Lower lobe of right lung (tissue), 2 donors: Measurements from ENCODE around the gene FGF14. TPM values are rescaled to one million over a fixed set of nuclear protein-coding genes. Genes with fewer than 3 reads are reported as not detected.

Experiments used
- ATAC-seq, 2 donors: fragments of 200-7000 bp; cut with Tn5 transposase; one replicate each; pipeline ENCODE4 v1.9.1; 2020 to 2022; ENCODE audit warnings: mild to moderate bottlenecking in 2 of 2, moderate library complexity in 2 of 2
- DNase-seq: peaks from one replicate; pipeline ENCODE4 v3.0.0-alpha.2; 2020
- H3K27ac ChIP-seq: fragments of 200-600 bp; one replicate; pipeline ENCODE4 v1.8.0; 2022
- H3K27me3 ChIP-seq: fragments of 200-600 bp; one replicate; pipeline ENCODE4 v1.8.0; 2022; ENCODE audit warnings: low read depth
- H3K36me3 ChIP-seq: fragments of 200-600 bp; one replicate; pipeline ENCODE4 v1.8.0; 2022; ENCODE audit warnings: mild to moderate bottlenecking
- H3K4me1 ChIP-seq: fragments of 200-600 bp; one replicate; pipeline ENCODE4 v1.8.0; 2022
- H3K4me3 ChIP-seq: fragments of 200-600 bp; one replicate; pipeline ENCODE4 v1.8.0; 2022; ENCODE audit warnings: mild to moderate bottlenecking
- H3K9me3 ChIP-seq: fragments of 200-600 bp; one replicate; pipeline ENCODE4 v1.8.0; 2022
- intact Hi-C: fragments of 100-400 bp; cut with DNase I; formaldehyde crosslinking; loops from one replicate; pipeline ENCODE4 v1.11.0; 2022
- total RNA-seq: library from RNA; stranded (reverse); fragmentation: NEBNext Ultra II Directional; extraction: Animal tissue kit (Norgen Biotek cat#: 25700); gene quantifications from one replicate; pipeline ENCODE4 v1.2.1, GENCODE V29; 2021
- TF ChIP-seq, protein P1 (sequence below): fragments of 200-600 bp; IDR thresholded peaks from one replicate; pipeline ENCODE4 v1.8.0; 2022; ENCODE audit warnings: antibody characterized with exemption, mild to moderate bottlenecking
- donor health status: DM: no; HTN: yes; CAD: no; lungs with severe emphysema.

The FGF14 gene
- total RNA-seq, 1 donor from 2014 or later = 5.0 TPM

DNA sequence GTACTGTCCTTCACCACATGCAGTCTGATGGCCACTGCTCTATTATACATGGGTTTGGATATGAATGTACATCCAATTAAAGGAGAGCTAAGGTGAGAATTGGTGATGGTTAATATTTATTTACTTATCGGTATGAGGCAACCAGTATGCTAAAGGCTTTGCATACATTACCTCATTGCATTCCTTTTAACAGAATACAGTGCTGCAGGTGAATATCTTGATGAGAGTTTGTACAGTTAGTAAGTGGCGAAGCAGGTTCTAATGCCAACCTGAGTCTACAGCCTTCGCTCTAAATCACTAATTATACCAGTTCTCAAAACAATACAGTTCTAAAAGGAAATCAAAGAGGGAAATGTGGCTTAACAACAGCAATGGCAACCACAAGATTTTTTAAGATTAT, 665.3 kb downstream of the FGF14 start:
- intact Hi-C loops = no loop called here
- ATAC-seq = peak in 1 of 2 donors; percentile 37
- Histone ChIP-seq H3K9me3 (no peaks in the 10 kb centered on the region), H3K27ac (no peak overlapping the region), H3K27me3 (no peaks in the 10 kb centered on the region), H3K4me3 (no peak overlapping the region), H3K36me3 (no peaks in the 10 kb centered on the region), H3K4me1 (no peaks in the 10 kb centered on the region)
- TF ChIP-seq, protein P1, sequence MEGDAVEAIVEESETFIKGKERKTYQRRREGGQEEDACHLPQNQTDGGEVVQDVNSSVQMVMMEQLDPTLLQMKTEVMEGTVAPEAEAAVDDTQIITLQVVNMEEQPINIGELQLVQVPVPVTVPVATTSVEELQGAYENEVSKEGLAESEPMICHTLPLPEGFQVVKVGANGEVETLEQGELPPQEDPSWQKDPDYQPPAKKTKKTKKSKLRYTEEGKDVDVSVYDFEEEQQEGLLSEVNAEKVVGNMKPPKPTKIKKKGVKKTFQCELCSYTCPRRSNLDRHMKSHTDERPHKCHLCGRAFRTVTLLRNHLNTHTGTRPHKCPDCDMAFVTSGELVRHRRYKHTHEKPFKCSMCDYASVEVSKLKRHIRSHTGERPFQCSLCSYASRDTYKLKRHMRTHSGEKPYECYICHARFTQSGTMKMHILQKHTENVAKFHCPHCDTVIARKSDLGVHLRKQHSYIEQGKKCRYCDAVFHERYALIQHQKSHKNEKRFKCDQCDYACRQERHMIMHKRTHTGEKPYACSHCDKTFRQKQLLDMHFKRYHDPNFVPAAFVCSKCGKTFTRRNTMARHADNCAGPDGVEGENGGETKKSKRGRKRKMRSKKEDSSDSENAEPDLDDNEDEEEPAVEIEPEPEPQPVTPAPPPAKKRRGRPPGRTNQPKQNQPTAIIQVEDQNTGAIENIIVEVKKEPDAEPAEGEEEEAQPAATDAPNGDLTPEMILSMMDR = no peak
- DNase-seq = no peak

- H3K4me1 ChIP-seq = no peaks in the 10 kb centered on the region
- H3K36me3 ChIP-seq = no peaks in the 10 kb centered on the region
- intact Hi-C loops = no loop called here
- H3K4me3 ChIP-seq = no peak overlapping the region
- TF ChIP-seq, protein P1 = no peak
- DNase-seq = no peak
- no peak overlapping the region for H3K27ac ChIP-seq
- no peaks in the 10 kb centered on the region for H3K27me3 ChIP-seq
- no peaks in the 10 kb centered on the region for H3K9me3 ChIP-seq
- ATAC-seq = no peak
These were observed 671.3 kb downstream of the FGF14 start for GRCh38 chr13:101730420-101731000.

GRCh38 chr13:101728615-101729014, 673.2 kb downstream of the FGF14 start:
- intact Hi-C loops = no loop called here
- ATAC-seq (no peak), DNase-seq (no peak)
- Histone ChIP-seq H3K4me1 (no peaks in the 10 kb centered on the region), H3K36me3 (no peaks in the 10 kb centered on the region), H3K27me3 (no peaks in the 10 kb centered on the region), H3K9me3 (no peaks in the 10 kb centered on the region), H3K4me3 (no peak overlapping the region), H3K27ac (no peak overlapping the region)
- TF ChIP-seq, protein P1 = no peak

GRCh38 chr13:101728021-101728420, 673.8 kb downstream of the FGF14 start:
- no peaks in the 10 kb centered on the region for H3K4me1 ChIP-seq
- ATAC-seq = no peak
- no peaks in the 10 kb centered on the region for H3K9me3 ChIP-seq
- H3K27me3 ChIP-seq = no peaks in the 10 kb centered on the region
- no peak for DNase-seq
- TF ChIP-seq, protein P1 = no peak
- no peaks in the 10 kb centered on the region for H3K36me3 ChIP-seq
- no peak overlapping the region for H3K4me3 ChIP-seq
- intact Hi-C loops = no loop called here
- no peak overlapping the region for H3K27ac ChIP-seq

DNA sequence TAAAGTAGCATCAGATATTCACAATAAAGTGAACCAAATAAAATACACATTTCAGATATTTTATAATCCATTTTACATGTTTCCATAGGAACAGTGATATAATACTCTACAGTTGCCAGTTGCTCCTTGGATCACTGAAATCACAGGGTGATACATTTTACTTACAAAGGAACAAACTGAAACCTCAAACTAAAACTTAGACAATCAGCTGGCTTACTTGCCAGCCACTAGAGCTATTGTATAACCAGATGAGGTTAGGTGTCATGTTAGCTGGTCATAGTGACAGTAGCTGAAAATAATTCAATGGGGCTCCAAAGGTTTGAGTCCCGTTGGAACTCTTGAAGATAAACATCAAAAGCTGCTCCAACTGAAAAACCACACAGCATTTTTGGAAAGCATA, 674.7 kb downstream of the FGF14 start:
- ATAC-seq = no peak
- intact Hi-C loops = no loop called here

More for the DNA sequence above, 674.7 kb downstream of the FGF14 start:
- Histone ChIP-seq H3K27me3 (no peaks in the 10 kb centered on the region), H3K27ac (no peak overlapping the region), H3K4me1 (no peaks in the 10 kb centered on the region), H3K9me3 (no peaks in the 10 kb centered on the region), H3K4me3 (no peak overlapping the region), H3K36me3 (no peaks in the 10 kb centered on the region)
- no peak for DNase-seq
- TF ChIP-seq, protein P1 = no peak
